Central memory CD8-positive, alpha-beta T cell (primary cell): ENCODE results near the gene ZFYVE28.
"Not testable (repeated sequence)": the region's sequence is repeated elsewhere in the genome, so short reads cannot be mapped to it uniquely, and the experiment has no call there.

ENCODE experiments used
- ATAC-seq: fragments of 150-1000 bp; cut with Tn5 transposase; replicated peaks from 2 replicates; pipeline ENCODE4 v1.10.0; 2022; ENCODE audit warnings: mild to moderate bottlenecking, moderate FRiP score, moderate number of reproducible peaks; ENCODE audit not compliant: poor library complexity, severe bottlenecking; ENCODE audit errors: extremely low read depth
- DNase-seq, 2 donors: peaks; one replicate each; pipeline ENCODE4 v3.0.0; 2021; ENCODE audit warnings: low spot score in 2 of 2
- H3K27ac Mint-ChIP-seq: one replicate; pipeline ENCODE4 v1.8.0; 2022; ENCODE audit warnings: low read depth, mild to moderate bottlenecking, moderate library complexity, mixed read lengths
- H3K27me3 Mint-ChIP-seq: one replicate; pipeline ENCODE4 v1.8.0; 2022; ENCODE audit warnings: mixed read lengths
- H3K36me3 Mint-ChIP-seq: one replicate; pipeline ENCODE4 v1.8.0; 2022; ENCODE audit warnings: mild to moderate bottlenecking, moderate library complexity, mixed read lengths; ENCODE audit not compliant: insufficient read depth
- H3K4me1 Mint-ChIP-seq: one replicate; pipeline ENCODE4 v1.8.0; 2022; ENCODE audit warnings: mixed read lengths
- H3K4me3 Mint-ChIP-seq: one replicate; pipeline ENCODE4 v1.8.0; 2022; ENCODE audit warnings: mild to moderate bottlenecking, moderate library complexity, mixed read lengths
- H3K9me3 Mint-ChIP-seq: one replicate; pipeline ENCODE4 v1.8.0; 2022; ENCODE audit warnings: mixed read lengths

Gene ZFYVE28

DNA sequence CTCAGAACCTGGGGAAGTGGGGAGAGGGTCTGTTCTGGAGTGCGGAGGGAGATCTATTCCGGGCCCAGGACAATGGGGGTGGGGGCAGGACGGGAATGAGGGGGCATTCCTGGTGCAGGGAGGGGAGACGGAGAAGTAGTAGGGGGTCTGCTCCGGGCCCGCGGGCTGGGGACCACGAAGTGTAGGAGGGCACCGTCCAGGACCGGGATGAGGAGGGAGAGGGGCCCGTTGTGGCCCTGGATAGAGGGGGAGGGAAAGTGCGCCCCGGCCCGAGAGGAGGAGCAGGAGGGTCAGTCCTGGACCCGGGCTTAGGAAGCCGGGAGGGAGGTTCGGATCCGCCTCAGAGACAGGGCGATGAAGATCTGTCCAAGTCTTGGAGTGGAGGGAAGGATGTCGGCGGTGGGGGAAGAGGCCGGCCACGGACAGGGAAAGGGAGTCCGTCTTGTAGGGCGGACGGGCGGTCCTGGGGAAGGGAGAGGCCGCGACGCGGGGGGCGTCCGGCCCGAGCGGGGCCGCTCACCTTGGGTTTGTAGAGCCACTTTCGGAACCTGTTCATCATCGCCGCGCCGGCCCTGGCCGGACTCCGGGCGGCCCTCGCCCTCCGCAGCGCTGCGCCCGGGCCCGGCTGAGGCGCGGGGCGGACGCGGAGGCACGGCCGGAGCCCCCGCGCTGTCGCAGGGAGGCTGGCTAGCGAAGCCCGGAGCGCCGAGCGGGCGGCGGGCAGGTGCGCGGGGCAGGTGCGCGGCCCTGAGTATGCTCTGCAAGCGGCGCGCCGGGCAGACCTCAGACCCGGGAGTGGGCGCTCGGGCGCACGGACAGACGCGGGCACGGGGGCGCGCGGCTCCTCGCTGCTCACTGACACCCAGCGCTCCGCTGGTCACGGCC lies at the start of gene ZFYVE28:
TSS of gene ZFYVE28 (minus strand) at position 881 of the 885 bp plus-strand sequence. CDS start at position 559, 322 bp downstream.
- Mint-ChIP-seq H3K27ac (peak within 1 kb of the TSS; percentile 96), H3K36me3 (peaks cover 28% of the 10 kb centered on the region), H3K27me3 (no peaks in the 10 kb centered on the region)

DNA sequence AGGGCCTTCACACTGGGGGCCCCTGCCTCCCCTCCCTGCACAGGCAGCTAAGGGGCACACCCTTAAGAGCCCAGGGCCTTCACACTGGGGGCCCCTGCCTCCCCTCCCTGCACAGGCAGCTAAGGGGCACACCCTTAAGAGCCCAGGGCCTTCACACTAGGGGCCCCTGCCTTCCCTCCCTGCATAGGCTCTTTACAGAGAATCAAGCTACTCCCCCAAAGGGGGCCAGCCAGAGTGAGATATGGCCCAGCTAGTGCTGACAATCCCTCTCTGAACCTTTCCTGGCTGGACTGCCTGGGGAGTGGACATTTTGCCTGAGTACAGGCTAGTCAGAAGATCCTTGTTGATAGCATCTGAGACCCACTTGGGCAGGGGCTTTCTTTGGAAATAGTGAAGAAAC lies 47.1 kb upstream of the ZFYVE28 start:
- H3K4me3 Mint-ChIP-seq, H3K27ac Mint-ChIP-seq, ATAC-seq, H3K9me3 Mint-ChIP-seq, DNase-seq, H3K27me3 Mint-ChIP-seq: not testable (repeated sequence)
- peaks cover 33% of the 10 kb centered on the region for H3K4me1 Mint-ChIP-seq
- H3K36me3 Mint-ChIP-seq, result peaks cover 22% of the 10 kb centered on the region

More for the DNA sequence above, at the start of gene ZFYVE28:
- H3K9me3 Mint-ChIP-seq, result no peaks in the 10 kb centered on the region
- DNase-seq, result no peak
- H3K4me1 Mint-ChIP-seq, result peaks cover 49% of the 10 kb centered on the region
- peak within 1 kb of the TSS; percentile 86 for H3K4me3 Mint-ChIP-seq
- ATAC-seq, result no peak

DNA sequence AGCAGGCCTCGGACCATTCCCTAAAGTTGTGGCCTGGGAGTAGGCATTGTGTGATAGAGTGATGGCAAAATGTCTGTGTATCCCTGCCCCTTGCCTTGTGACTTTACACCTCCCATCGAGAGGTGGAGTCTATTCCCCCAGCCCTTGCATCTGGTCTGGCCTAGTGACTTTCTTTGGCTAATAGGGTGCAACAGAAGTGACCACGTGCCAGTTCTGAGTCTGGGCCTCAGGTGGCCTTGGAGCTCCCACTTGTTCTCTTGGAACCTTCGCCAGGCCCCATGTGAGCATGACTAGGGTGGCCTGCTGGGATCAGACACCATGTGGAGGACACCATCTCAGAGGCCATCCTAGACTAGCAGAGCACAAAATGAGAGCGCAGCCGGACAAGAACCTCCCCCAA lies 46.6 kb upstream of the ZFYVE28 start:
- Mint-ChIP-seq H3K27ac (no peak overlapping the region), H3K9me3 (no peaks in the 10 kb centered on the region), H3K4me1 (peaks cover 28% of the 10 kb centered on the region), H3K36me3 (peaks cover 20% of the 10 kb centered on the region), H3K4me3 (no peak overlapping the region), H3K27me3 (no peaks in the 10 kb centered on the region)
- ATAC-seq (no peak), DNase-seq (no peak)

DNA sequence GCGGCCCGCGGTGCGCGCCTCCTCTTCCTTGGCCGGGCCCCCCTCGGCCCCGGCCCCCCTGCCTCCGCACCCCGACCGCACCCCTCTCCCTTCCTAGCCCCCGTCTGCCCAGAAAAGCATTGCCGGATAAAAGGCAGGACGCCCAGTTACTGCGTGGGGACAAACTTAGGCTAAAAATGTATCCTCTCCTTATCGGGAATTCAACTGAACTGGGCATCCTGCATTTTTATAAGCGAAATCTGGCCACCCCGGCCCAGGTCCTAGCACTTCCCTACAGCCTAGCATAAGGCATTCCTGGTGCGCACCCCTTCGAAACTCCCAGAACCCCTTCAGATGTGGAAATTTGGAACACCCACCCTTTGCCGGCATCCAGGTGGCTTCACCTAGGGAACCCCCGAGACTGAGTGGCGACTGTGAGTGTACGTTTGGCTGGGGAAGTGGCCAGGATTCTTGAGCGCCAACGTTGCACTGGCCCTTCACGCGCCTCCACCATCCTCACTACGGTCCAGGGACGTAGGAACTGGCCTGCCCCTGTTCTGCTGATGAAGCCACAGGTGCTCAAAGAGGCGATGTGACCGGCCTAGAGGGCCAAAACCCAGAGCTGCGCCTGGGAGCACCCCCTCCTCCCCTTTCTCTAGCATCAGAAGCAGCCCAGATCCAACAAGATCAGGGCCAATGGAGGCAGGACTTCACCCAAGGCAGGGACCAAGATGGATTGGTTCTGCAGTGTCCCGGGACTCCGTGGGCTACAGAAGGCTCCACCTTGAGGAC lies 44.7 kb upstream of the ZFYVE28 start:
- DNase-seq (no peak), ATAC-seq (no peak)
- Mint-ChIP-seq H3K4me3 (peak overlapping the region; percentile 73), H3K9me3 (no peaks in the 10 kb centered on the region), H3K27ac (peak overlapping the region; percentile 53), H3K4me1 (peaks cover 16% of the 10 kb centered on the region), H3K36me3 (peaks cover 7% of the 10 kb centered on the region), H3K27me3 (no peaks in the 10 kb centered on the region)

DNA sequence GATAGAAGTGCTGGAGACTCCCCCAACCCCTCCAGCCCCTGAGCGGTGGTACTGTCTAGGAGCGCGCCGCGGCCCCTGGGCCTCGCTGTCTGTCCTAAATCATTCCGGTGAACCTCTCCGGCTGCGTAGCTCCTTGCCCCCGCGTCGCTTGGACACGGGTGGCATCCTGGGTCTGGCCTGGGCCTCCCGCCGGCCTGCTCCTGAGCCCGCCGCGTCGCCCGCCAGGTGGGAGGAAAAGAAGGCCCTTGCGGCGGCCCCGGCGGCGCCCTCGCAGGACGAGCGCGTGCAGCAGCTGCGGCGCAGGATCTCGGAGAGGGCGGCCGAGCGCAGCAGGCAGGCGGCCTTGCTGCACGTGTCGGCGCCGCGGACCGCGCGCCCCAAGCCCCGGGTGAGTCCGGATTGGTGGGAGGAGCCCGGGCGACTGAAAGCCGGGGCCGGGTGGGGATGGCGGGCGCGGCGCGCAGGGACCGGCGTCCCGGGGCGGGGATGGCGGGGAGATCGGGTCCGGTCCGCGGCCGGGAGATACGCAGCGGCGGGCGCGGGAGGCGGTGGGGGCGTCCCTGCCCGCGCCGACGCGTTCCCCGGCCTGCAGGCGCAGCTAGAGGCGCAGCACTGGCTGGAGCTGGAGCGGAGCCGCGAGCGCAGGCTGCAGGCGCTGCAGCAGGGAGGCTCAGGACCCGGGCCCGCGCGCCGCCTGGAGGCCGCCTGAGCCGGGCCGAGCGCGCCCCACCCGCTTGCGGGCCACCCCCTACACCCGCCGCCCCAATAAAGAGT lies 44.0 kb upstream of the ZFYVE28 start:
- H3K27ac Mint-ChIP-seq, result peak overlapping the region; percentile 81
- DNase-seq (peak; percentile 47 to 48), ATAC-seq (peak; percentile 96)
- H3K9me3 Mint-ChIP-seq, result no peaks in the 10 kb centered on the region
- no peaks in the 10 kb centered on the region for H3K27me3 Mint-ChIP-seq
- peak overlapping the region; percentile 73 for H3K4me3 Mint-ChIP-seq
- peaks cover 10% of the 10 kb centered on the region for H3K4me1 Mint-ChIP-seq
- H3K36me3 Mint-ChIP-seq, result peaks cover 5% of the 10 kb centered on the region

DNA sequence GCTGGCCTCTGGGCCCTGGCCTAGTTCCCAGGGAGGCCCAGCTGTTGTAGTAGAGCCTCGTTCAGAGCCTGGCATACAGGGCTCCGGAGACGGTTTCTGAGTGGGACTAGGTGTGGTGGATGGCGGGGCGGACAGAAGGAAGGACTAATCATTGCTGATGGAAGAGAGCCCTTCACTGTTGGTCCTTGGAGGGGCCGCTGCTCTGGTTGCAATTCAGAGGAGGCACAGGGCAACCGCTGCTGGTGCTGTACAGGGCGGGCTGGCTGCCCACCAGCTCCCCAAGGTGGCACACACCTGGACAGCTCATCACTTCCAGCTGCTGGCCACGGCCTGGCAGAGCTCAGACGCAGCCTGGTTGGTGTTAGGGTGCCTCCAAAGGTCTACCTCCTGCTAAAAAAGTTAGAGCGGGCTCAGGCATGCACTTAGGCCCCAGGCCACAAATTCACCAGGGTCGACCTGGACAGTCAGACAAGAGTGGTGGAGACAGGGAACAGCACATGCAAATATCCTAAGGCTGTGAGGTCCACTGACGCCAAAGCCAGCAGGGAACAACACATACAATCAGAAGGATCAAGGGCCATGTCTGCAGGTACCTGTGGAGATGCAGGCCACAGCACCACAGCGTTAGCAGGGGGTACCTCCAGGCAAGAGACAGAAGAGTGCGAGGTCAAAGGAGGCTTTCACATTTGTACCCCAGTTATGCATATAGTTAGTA lies 43.0 kb upstream of the ZFYVE28 start:
- H3K27ac Mint-ChIP-seq, result peak overlapping the region; percentile 81
- H3K9me3 Mint-ChIP-seq, result no peaks in the 10 kb centered on the region
- H3K36me3 Mint-ChIP-seq, result peaks cover 3% of the 10 kb centered on the region
- H3K4me1 Mint-ChIP-seq, result peaks cover 10% of the 10 kb centered on the region
- DNase-seq (no peak), ATAC-seq (no peak)
- H3K27me3 Mint-ChIP-seq, result no peaks in the 10 kb centered on the region
- H3K4me3 Mint-ChIP-seq, result peak overlapping the region; percentile 73

DNA sequence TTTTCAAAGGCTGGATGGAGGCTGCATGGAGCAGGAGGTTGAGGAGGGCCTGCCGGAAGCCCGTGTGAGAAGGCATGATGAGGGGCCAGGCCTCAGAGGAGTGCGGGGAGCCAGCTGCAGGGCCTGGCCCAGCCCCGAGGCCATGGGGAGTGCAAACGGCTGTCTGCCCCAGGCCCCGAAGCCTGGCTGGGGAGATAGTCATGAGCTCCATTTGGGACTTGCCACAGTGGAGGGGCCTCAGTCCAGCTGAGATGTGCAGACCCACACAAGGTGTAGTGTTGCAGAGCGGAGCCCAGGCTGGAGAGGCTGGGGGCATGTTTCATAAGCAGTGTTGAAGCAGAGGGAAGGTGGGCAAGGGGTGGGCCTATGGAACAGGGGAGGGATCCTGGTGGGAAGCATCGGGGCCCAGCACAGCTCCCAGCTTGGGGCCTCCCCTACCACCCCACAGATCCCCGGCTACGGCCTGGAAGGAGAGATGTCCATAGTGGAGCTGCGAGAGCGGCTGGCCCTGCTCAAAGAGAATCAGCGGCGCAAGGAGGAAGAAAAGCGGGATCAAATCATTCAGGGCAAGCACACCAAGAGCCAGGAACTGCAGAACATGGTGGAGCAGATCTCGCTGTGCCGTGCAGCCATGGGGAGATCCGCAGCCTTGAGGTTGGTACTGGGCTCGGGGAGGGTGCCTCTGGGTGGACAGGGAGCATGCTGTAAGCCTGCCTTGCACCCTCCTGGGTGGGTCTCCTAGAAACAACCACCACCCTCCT lies 41.3 kb upstream of the ZFYVE28 start:
- Mint-ChIP-seq H3K9me3 (no peaks in the 10 kb centered on the region), H3K4me3 (no peak overlapping the region), H3K36me3 (peaks cover 3% of the 10 kb centered on the region), H3K27me3 (no peaks in the 10 kb centered on the region), H3K27ac (peak overlapping the region; percentile 46), H3K4me1 (peaks cover 10% of the 10 kb centered on the region)
- no peak for DNase-seq
- ATAC-seq, result no peak

DNA sequence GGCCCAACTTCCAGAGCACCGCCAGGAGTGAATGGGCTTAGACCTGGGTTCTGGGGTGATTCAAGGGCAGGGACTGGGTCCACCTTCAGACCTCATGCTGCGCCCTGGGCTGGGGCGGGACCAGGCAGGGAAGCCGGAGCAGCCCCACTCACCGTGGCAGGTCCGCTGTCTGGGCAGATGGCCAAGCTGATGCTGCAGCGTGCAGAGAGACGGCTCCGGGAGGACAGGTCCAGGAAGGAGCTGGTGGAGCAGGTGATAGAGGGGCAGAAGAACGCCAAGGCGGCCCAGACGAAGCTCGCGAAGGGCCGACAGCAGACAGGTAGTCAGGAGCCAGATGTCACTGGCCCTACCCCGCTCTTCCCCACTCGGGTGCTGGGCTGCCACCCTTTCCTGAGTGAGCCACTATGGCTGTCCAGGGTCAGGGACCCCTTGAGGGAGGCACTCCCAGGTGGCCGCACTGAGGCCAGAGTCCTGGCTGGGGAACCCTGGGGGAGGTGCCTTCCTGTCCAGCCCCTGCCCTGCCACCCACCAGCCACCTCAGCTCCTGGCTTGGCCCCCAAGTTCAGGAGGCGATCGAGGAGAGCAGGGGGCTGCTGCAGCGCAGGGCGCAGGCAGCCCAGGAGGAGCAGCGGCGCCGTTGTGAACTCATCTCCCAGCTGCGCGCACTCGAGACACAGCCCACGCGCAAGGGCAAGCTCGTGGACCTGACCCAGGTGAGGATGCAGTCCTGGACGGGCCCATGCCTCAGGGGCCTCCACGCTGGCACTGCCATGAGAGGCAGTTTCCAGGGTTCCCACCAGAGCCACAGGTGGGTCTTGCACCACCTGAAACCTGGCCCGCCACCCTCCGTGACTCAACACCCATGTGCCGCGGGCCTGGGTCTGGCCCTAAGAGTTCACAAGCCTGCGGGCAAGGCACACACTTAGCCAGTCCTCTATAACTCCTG lies 40.4 kb upstream of the ZFYVE28 start:
- H3K9me3 Mint-ChIP-seq, result no peaks in the 10 kb centered on the region
- no peak for ATAC-seq
- H3K4me1 Mint-ChIP-seq, result peaks cover 10% of the 10 kb centered on the region
- peak overlapping the region; percentile 46 for H3K27ac Mint-ChIP-seq
- peaks cover 3% of the 10 kb centered on the region for H3K36me3 Mint-ChIP-seq
- H3K27me3 Mint-ChIP-seq, result no peaks in the 10 kb centered on the region
- no peak for DNase-seq
- H3K4me3 Mint-ChIP-seq, result no peak overlapping the region

DNA sequence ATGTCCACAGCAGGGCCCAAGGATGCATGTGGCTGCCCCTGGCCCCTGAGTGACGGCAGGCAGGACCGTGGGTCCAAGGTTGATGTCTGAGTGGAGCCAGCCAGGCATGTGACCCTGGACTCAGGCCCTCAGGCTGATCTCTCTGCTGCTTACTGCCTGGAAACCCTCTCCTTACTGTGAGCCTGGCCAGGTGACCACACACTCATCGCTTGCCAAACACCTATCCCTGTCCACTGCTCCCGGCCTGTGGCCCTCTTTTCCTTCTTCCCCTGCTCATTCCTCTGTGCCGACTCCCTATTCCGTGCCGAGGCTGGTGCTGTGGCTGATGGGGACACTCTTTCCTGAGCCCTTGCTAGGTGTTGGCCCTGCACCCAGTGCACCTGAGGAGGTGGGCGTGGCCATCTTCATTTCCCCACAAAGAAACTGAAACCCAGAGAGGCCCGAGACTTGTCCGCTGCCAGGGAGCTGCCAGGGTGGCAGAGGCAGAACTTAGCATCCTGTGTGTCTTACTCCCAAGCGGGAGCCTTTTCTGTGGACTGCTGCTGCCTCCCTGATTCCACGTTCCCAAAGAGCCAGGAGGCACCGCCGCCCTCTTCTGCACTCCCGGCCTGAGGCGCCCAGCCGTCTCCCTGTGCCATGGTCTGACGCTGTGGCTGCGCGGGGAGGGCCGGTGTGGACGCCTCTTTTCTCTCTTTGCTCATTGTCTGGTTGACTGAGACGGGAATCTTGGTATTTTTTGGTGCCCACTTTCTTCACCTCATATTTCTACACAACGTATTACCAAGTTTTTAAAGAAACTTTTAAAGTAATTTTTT lies 39.2 kb upstream of the ZFYVE28 start:
- ATAC-seq (no peak), DNase-seq (no peak)
- H3K27me3 Mint-ChIP-seq, result no peaks in the 10 kb centered on the region
- H3K27ac Mint-ChIP-seq, result no peak overlapping the region
- peaks cover 3% of the 10 kb centered on the region for H3K36me3 Mint-ChIP-seq
- H3K4me3 Mint-ChIP-seq, result no peak overlapping the region
- no peaks in the 10 kb centered on the region for H3K9me3 Mint-ChIP-seq
- H3K4me1 Mint-ChIP-seq, result peaks cover 10% of the 10 kb centered on the region
